HG03432 (cell line): ENCODE data around the gene TEAD4.

Source experiments
- ATAC-seq: cut with Tn5 transposase; IDR thresholded peaks from one replicate; pipeline ENCODE4 v1.9.1; 2021; ENCODE audit warnings: mild to moderate bottlenecking, moderate library complexity; ENCODE audit not compliant: unreplicated experiment

The TEAD4 gene

GRCh38 chr12:2960390-2960956, 1.3 kb downstream of the TEAD4 start:
- ATAC-seq, result no peak

- ATAC-seq, result no peak
Observed at GRCh38 chr12:2960996-2961616, 1.9 kb downstream of the TEAD4 start.

- no peak for ATAC-seq
Observed at GRCh38 chr12:2961705-2962104, 2.5 kb downstream of the TEAD4 start.

GRCh38 chr12:2963154-2963759, 4.1 kb downstream of the TEAD4 start:
- no peak for ATAC-seq

GRCh38 chr12:2963760-2964292, 4.6 kb downstream of the TEAD4 start:
- no peak for ATAC-seq

GRCh38 chr12:2967651-2968050, 8.5 kb downstream of the TEAD4 start:
- ATAC-seq, result no peak

- ATAC-seq, result no peak
Observed at GRCh38 chr12:2970744-2971143, 11.5 kb downstream of the TEAD4 start.

GRCh38 chr12:2973566-2973965, 14.4 kb downstream of the TEAD4 start:
- no peak for ATAC-seq

- no peak for ATAC-seq
Observed at GRCh38 chr12:2974560-2974971, 15.4 kb downstream of the TEAD4 start.

- ATAC-seq, result no peak
Observed at GRCh38 chr12:2976581-2976996, 17.4 kb downstream of the TEAD4 start.

GRCh38 chr12:2977776-2978175, 18.6 kb downstream of the TEAD4 start:
- ATAC-seq, result no peak

GRCh38 chr12:2979806-2980205, 20.6 kb downstream of the TEAD4 start:
- ATAC-seq, result no peak

GRCh38 chr12:2980630-2981029, 21.4 kb downstream of the TEAD4 start:
- ATAC-seq, result no peak

GRCh38 chr12:2982361-2982760, 23.2 kb downstream of the TEAD4 start:
- no peak for ATAC-seq

GRCh38 chr12:2984249-2984648, 25.1 kb downstream of the TEAD4 start:
- no peak for ATAC-seq

GRCh38 chr12:2984698-2985097, 25.5 kb downstream of the TEAD4 start:
- ATAC-seq, result no peak

- no peak for ATAC-seq
Observed at GRCh38 chr12:2986876-2987275, 27.7 kb downstream of the TEAD4 start.

- no peak for ATAC-seq
Observed at GRCh38 chr12:2988494-2988893, 29.3 kb downstream of the TEAD4 start.

- no peak for ATAC-seq
Observed at GRCh38 chr12:2992724-2993123, 33.5 kb downstream of the TEAD4 start.

- ATAC-seq, result no peak
Observed at GRCh38 chr12:2997989-2998670, 38.9 kb downstream of the TEAD4 start.

GRCh38 chr12:2998789-2999264, 39.6 kb downstream of the TEAD4 start:
- ATAC-seq, result no peak
